HFF-Myc (cell line): Measurements from ENCODE around the gene SRGAP1.

Experiments used
- DNase-seq: peaks from one replicate; pipeline ENCODE4 v3.0.0-alpha.2; 2011; ENCODE audit warnings: low read depth; ENCODE audit errors: extremely low read depth
- H3K4me3 ChIP-seq: replicated peaks from 2 replicates; pipeline ENCODE4 v1.5.1; 2011; ENCODE audit warnings: low read depth, mild to moderate bottlenecking, control low read depth, low read length
- CTCF ChIP-seq: IDR thresholded peaks from 2 replicates; pipeline ENCODE4 v1.5.1; 2012; ENCODE audit warnings: mild to moderate bottlenecking, low read depth, low read length, control low read depth; ENCODE audit errors: missing control alignments

SRGAP1 gene

GRCh38 chr12:63967358-63968145 lies 123.1 kb downstream of the SRGAP1 start:
- no peak for TF ChIP-seq CTCF
- no peak for DNase-seq
- H3K4me3 ChIP-seq = no peak overlapping the region

DNA sequence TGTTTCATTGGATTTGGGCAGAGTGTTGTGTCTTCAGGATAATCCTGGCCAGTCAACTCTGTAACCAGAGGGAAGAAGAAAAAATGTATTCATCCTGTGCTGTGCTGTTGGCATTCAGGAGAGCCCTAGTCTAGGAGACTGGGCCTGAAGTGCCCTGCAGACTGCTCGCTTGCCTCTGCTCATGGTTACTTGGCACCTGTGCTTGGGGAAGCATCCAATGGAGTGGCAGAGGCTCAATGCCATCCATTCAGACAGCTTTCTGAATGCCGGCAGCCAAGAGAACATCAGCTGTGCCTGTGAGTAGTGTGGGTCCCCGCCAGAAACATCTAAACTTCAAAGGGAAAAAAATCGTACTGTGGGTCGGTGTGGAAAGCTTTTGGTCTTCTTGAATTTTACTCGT lies 124.2 kb downstream of the SRGAP1 start:
- no peak for DNase-seq
- no peak overlapping the region for H3K4me3 ChIP-seq
- TF ChIP-seq CTCF = no peak

DNA sequence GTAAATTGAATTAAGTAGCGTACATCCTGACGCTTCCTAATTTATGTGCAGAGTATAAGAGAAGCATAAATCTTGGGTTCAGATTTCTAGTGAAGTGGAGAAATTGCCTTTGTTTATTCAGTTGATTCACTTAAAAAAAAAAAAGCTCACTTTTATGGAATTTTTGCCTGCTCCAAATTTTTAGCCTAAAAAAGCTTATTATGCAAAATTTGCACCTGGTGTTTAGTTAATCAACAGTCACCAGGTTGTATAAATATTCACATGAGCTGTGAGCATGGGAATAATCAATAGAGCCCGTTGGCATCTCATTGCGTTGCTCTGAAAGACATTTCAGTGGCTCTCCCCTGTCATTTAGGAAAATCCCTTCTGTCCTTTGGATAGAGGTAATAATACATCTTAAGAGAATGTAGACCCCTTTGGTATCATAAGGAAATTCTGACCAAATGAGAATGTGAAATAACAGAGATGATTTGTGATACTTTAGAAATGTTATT lies 132.4 kb downstream of the SRGAP1 start:
- no peak for DNase-seq
- no peak for TF ChIP-seq CTCF
- no peak overlapping the region for H3K4me3 ChIP-seq

DNA sequence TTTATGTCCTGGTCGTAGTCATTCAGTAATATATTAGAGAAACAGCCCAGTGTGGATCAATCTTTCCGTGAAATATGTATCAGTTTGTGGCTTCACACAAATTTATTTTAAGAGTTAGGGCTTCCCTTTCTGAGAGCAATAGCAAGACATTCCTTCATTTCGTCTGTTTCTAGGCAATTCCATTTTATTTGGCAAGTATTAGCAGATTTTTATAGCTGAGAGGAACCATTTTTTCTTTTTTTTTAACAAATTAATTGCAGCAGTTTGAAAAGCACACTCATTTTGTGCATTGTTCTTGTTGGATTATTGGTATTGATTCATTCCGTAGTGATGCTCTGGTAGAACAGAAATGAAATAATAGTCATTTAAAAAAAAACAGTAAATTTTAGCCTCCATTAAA lies 132.9 kb downstream of the SRGAP1 start:
- DNase-seq = no peak
- no peak for TF ChIP-seq CTCF
- no peak overlapping the region for H3K4me3 ChIP-seq

GRCh38 chr12:63978519-63978918 lies 134.0 kb downstream of the SRGAP1 start:
- H3K4me3 ChIP-seq = no peak overlapping the region
- peak; percentile 38 for DNase-seq
- no peak for TF ChIP-seq CTCF

- no peak overlapping the region for H3K4me3 ChIP-seq
- no peak for TF ChIP-seq CTCF
- no peak for DNase-seq
Measured at GRCh38 chr12:63980211-63980610, 135.7 kb downstream of the SRGAP1 start.
